Keratinocyte (primary cell): Measurements from ENCODE around the gene CACNB2. TPM values are rescaled to one million over a fixed set of nuclear protein-coding genes. Genes with fewer than 3 reads are reported as not detected.

Experiments
- DNase-seq: peaks from one replicate; pipeline ENCODE4 v3.0.0-alpha.2; 2011; ENCODE audit warnings: low read depth, missing footprints, low spot score
- FAIRE-seq: peaks from 2 replicates; lab custom pipeline; 2011; peaks lifted over from hg19 to GRCh38; lab: Jason Lieb, UNC
- H2AFZ ChIP-seq: 2 replicates; pipeline ENCODE4 v1.6.0; 2012; ENCODE audit warnings: low read length, control low read depth, inconsistent platforms; ENCODE audit not compliant: control insufficient read depth
- H3K27ac ChIP-seq: 2 replicates; pipeline ENCODE4 v1.5.1; 2011; ENCODE audit warnings: low read length; ENCODE audit not compliant: control insufficient read depth, insufficient read depth
- H3K27me3 ChIP-seq: 3 replicates; pipeline ENCODE4 v1.6.0; 2011; ENCODE audit warnings: low read length; ENCODE audit not compliant: control insufficient read depth, insufficient read depth; ENCODE audit errors: extremely low read depth
- H3K36me3 ChIP-seq, 2 experiments: 2 replicates in 1 of 2; 3 replicates in 1 of 2; pipeline ENCODE4 v1.5.1; 2011; ENCODE audit warnings: low read length in 2 of 2, mild to moderate bottlenecking in 1 of 2; ENCODE audit not compliant: control insufficient read depth in 2 of 2, insufficient read depth in 2 of 2; ENCODE audit errors: extremely low read depth in 1 of 2
- H3K4me1 ChIP-seq: 3 replicates; pipeline ENCODE4 v1.5.1; 2011; ENCODE audit warnings: low read length; ENCODE audit not compliant: control insufficient read depth, insufficient read depth; ENCODE audit errors: extremely low read depth
- H3K4me2 ChIP-seq: 3 replicates; pipeline ENCODE4 v1.6.0; 2011; ENCODE audit warnings: low read depth, low read length; ENCODE audit not compliant: control insufficient read depth, insufficient read depth; ENCODE audit errors: extremely low read depth
- H3K4me3 ChIP-seq, 3 experiments: fragments of 200-600 bp in 1 of 3; sonication (generic) in 1 of 3; 2 replicates in 2 of 3; 3 replicates in 1 of 3; pipeline ENCODE4 v1.5.1; 2011 to 2016; ENCODE audit warnings: low read length in 3 of 3, mild to moderate bottlenecking in 3 of 3, control low read depth in 2 of 3, inconsistent platforms in 1 of 3, low read depth in 1 of 3, mixed read lengths in 1 of 3, mixed run types in 1 of 3, moderate library complexity in 1 of 3; ENCODE audit not compliant: control insufficient read depth in 2 of 3, insufficient read depth in 2 of 3; ENCODE audit errors: extremely low read depth in 1 of 3
- H3K79me2 ChIP-seq: 2 replicates; pipeline ENCODE4 v1.6.0; 2012; ENCODE audit warnings: low read length; ENCODE audit not compliant: control insufficient read depth, insufficient read depth
- H3K9ac ChIP-seq: 3 replicates; pipeline ENCODE4 v1.6.0; 2011; ENCODE audit warnings: low read length; ENCODE audit not compliant: control insufficient read depth, insufficient read depth; ENCODE audit errors: extremely low read depth
- H3K9me1 ChIP-seq: 3 replicates; pipeline ENCODE4 v1.6.0; 2011; ENCODE audit warnings: low read length; ENCODE audit not compliant: control insufficient read depth, insufficient read depth; ENCODE audit errors: extremely low read depth
- H3K9me3 ChIP-seq: 2 replicates; pipeline ENCODE4 v1.5.1; 2012; ENCODE audit warnings: low read depth, low read length; ENCODE audit not compliant: control insufficient read depth
- H4K20me1 ChIP-seq: 3 replicates; pipeline ENCODE4 v1.6.0; 2011; ENCODE audit warnings: low read length; ENCODE audit not compliant: control insufficient read depth, insufficient read depth; ENCODE audit errors: extremely low read depth
- EZH2 ChIP-seq: IDR thresholded peaks from one replicate; pipeline ENCODE4 v1.6.1; 2012; ENCODE audit warnings: inconsistent platforms, mild to moderate bottlenecking, low read length, moderate library complexity
- dilution Hi-C: fragments of 300-500 bp; cut with MboI; formaldehyde crosslinking; loops from one replicate; pipeline ENCODE4 v1.7.0; 2020; ENCODE audit warnings: low sequenced_read_pairs; ENCODE audit not compliant: extremely low pct_ligation_motif_present
- polyA plus RNA-seq, 5 experiments: library from polyadenylated mRNA; depleted of rRNA in 3 of 5; stranded (reverse) in 3 of 5; stranded (forward) in 1 of 5; unstranded in 1 of 5; fragments of >200 nt; gene quantifications; 1 replicate in 1 of 5; 2 replicates in 3 of 5; 3 replicates in 1 of 5; pipeline versions ENCODE4 v1.2.1 to v1.2.3, GENCODE V29; 2011 to 2012; ENCODE audit warnings: missing spikeins in 2 of 5, low read depth in 1 of 5, low replicate concordance in 1 of 5
- TF ChIP-seq, protein P1 (sequence below), 3 experiments: IDR thresholded peaks in 1 of 3; conservative IDR thresholded peaks in 1 of 3; optimal IDR thresholded peaks in 1 of 3; 2 replicates in 2 of 3; 3 replicates in 1 of 3; pipeline versions ENCODE3 to v1.5.1; 2011; ENCODE audit warnings: low read length in 3 of 3, mild to moderate bottlenecking in 3 of 3, moderate library complexity in 2 of 3, control low read depth in 1 of 3, inconsistent platforms in 1 of 3; ENCODE audit not compliant: insufficient read depth in 2 of 3; ENCODE audit errors: extremely low read depth in 1 of 3

The CACNB2 gene
- polyA plus RNA-seq, 1 donor (not counting 4 experiments of a cell fraction or from before 2014, with no cell fraction given) = 0.03 TPM

DNA sequence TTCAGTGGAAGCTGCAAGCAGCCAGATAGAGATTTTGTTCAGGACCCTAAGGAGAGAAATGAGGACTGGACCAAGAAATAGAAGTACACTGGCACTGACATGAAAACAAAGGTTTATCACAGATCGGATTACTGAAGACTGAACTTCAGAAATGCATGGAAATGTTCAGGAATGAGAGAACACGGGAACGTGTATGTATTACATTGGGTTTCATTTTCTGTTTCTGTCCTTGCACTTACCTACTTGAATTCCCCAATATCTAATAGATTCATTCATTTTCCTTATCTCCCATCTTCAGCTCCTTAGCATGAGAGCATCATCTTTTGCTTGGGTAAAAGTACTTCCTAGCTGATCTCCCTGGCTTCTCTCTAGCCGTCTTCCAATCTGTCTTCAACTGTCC lies 114.5 kb downstream of the CACNB2 start:
- DNase-seq (no peak), FAIRE-seq (no peak)
- H3K9ac ChIP-seq = no peak overlapping the region
- H2AFZ ChIP-seq = no peak overlapping the region
- no peaks in the 10 kb centered on the region for H3K9me3 ChIP-seq
- H3K4me1 ChIP-seq = no peaks in the 10 kb centered on the region
- no peaks in the 10 kb centered on the region for H3K36me3 ChIP-seq
- TF ChIP-seq, protein P1, sequence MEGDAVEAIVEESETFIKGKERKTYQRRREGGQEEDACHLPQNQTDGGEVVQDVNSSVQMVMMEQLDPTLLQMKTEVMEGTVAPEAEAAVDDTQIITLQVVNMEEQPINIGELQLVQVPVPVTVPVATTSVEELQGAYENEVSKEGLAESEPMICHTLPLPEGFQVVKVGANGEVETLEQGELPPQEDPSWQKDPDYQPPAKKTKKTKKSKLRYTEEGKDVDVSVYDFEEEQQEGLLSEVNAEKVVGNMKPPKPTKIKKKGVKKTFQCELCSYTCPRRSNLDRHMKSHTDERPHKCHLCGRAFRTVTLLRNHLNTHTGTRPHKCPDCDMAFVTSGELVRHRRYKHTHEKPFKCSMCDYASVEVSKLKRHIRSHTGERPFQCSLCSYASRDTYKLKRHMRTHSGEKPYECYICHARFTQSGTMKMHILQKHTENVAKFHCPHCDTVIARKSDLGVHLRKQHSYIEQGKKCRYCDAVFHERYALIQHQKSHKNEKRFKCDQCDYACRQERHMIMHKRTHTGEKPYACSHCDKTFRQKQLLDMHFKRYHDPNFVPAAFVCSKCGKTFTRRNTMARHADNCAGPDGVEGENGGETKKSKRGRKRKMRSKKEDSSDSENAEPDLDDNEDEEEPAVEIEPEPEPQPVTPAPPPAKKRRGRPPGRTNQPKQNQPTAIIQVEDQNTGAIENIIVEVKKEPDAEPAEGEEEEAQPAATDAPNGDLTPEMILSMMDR (optimal IDR thresholded peaks at IDR 0.05 in 1 of 3, IDR thresholded peaks at IDR 0.05 in 1 of 3, conservative IDR thresholded peaks at IDR 0.05 in 1 of 3; ENCODE audit: extremely low read depth in 1 of 3, insufficient read depth in 2 of 3, low read length in 3 of 3) = no peak
- TF ChIP-seq EZH2 = no peak
- dilution Hi-C loops = no loop called here
- H3K4me3 ChIP-seq = no peak overlapping the region
- no peaks in the 10 kb centered on the region for H3K27me3 ChIP-seq
- H3K79me2 ChIP-seq = no peaks in the 10 kb centered on the region
- H3K9me1 ChIP-seq = no peaks in the 10 kb centered on the region
- no peaks in the 10 kb centered on the region for H4K20me1 ChIP-seq
- H3K4me2 ChIP-seq = no peak overlapping the region
- no peak overlapping the region for H3K27ac ChIP-seq

DNA sequence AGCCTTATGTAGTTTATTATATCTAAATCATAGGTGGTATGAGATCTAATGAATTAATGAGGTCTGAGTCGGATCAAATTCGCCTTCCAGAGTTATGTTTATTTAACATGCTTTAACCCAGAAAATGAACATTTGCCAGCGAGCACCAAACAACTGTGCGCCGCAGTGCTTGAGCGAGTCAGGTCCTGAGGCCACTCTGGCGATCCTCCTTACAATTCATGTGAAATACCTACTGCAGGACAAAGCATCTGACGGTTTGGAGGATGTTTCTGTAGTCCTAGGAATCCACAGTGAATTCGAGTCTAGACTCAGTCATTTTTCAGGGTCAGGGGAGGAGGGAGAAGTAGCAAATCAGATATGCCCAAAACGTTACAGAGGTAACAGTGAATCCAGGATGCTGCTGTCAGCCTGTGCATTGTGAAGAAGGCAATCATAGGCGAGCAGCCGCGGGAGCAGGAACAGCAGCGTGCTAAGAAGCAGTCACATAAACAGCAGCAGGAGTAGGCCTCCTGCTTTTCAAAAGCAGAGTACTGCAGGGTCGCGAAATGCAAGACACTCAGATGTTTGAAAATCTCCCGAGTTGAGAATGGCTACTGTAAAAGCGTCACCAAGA lies 120.2 kb downstream of the CACNB2 start:
- Histone ChIP-seq H3K9me3 (no peaks in the 10 kb centered on the region), H2AFZ (no peak overlapping the region), H3K36me3 (no peaks in the 10 kb centered on the region), H4K20me1 (no peaks in the 10 kb centered on the region), H3K79me2 (no peaks in the 10 kb centered on the region), H3K27ac (no peak overlapping the region), H3K4me3 (no peak overlapping the region), H3K9ac (no peak overlapping the region), H3K9me1 (no peaks in the 10 kb centered on the region), H3K27me3 (no peaks in the 10 kb centered on the region), H3K4me1 (no peaks in the 10 kb centered on the region), H3K4me2 (no peak overlapping the region)
- dilution Hi-C loops = no loop called here
- FAIRE-seq (no peak), DNase-seq (no peak)
- no peak for TF ChIP-seq EZH2
- TF ChIP-seq, protein P1 (optimal IDR thresholded peaks at IDR 0.05 in 1 of 3, IDR thresholded peaks at IDR 0.05 in 1 of 3, conservative IDR thresholded peaks at IDR 0.05 in 1 of 3; ENCODE audit: extremely low read depth in 1 of 3, insufficient read depth in 2 of 3, low read length in 3 of 3) = no peak
